HG03025 (cell line): ENCODE data around the gene PMAIP1.

ENCODE experiments used
- ATAC-seq: cut with Tn5 transposase; IDR thresholded peaks from one replicate; pipeline ENCODE4 v1.9.1; 2021; ENCODE audit warnings: mild to moderate bottlenecking, moderate library complexity; ENCODE audit not compliant: unreplicated experiment, low FRiP score

PMAIP1 gene

DNA sequence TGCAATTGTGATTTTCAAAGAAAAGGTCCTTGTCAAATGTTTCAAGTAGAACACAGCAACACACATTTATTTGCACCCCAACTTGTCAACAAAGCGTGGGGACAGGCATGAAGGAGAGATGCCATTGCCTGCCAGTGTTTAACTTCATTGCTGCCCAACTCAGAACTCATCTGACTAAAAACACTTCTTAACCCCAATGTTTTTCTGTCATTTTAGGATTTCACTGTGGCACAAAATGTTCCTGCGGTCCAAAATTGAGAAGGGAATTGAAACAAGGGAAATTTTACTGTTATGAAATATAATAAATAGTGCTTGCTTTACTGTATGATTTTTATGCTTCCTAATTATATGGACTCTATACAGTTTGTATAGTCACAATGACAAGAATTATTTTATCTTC is 45.7 kb downstream of the PMAIP1 start:
- ATAC-seq = no peak

DNA sequence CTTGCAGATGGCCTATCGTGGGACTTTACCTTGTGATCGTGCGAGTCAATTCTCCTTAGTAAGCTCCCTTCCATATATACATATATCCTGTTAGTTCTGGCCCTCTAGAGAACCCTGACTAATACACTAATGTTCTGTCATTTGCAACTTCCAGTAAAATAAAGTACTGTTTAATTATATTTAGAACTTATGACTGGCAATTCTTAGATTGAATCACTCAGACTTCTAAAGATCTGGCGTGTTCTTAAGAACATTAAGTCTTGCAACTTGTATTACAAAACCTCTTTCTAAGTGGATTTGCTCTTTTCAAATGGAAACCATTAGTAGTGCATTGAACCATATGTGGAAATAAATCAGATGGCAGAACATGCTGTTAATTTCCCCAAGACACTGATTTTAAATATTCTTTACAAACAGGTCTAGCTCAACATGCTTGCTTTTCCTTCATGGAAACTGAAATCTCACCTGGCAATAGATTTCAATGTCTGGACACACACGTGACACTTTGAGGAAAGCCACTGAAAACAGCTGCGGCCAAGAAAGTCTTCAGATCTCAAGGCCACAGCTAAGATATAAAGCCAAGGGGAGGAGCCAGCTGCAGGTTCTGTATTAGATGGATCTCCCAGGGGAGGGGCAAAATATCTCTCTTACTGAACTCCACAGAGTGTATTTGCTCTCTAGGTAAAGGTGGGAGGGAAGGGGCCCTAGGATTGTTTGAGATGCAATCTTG is 50.6 kb downstream of the PMAIP1 start:
- no peak for ATAC-seq

DNA sequence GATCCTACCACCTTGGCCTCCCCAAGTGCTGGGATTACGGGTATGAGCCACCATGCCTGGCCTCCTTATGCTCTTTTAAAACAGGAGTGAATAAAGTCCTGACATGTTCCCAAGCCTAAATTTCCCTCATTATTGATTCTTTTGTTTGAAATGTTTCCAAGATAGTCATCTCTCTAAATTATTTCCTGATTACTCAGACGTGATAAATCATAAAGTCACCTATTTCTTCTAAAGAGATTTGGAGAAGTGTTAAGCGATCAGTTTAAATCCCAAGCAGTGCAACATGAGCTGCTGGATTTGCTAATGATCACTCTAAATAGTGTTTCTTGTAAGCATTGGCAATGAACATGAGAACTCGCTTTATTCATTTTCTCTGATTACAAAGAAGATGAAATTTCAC is 51.8 kb downstream of the PMAIP1 start:
- no peak for ATAC-seq

GRCh38 chr18:59952283-59953007 is 52.6 kb downstream of the PMAIP1 start:
- no peak for ATAC-seq
